WTC11 (cell line): ENCODE results near the gene AAGAB. TPM values are rescaled to one million over a fixed set of nuclear protein-coding genes. Genes with fewer than 3 reads are reported as not detected.

ENCODE experiments used
- ATAC-seq: fragments of 200-7000 bp; cut with Tn5 transposase; 2 replicates; pipeline ENCODE4 v1.10.0; 2021; ENCODE audit warnings: mild to moderate bottlenecking, moderate library complexity
- CTCF ChIA-PET: fragments of 300-600 bp; sonication (Branson Sonifier 250); formaldehyde crosslinking; loops from one replicate; lab custom pipeline; 2021; ENCODE audit warnings: antibody characterized with exemption; lab: Charles Lee
- POLR2A ChIA-PET: fragments of 350-600 bp; sonication (Branson Sonifier 250); formaldehyde crosslinking; loops from one replicate; lab custom pipeline; 2021; ENCODE audit warnings: antibody characterized with exemption; lab: Charles Lee
- DNase-seq: peaks from one replicate; pipeline ENCODE4 v3.0.0; 2021; ENCODE audit warnings: low spot score
- H3K27ac Mint-ChIP-seq: 2 replicates; pipeline ENCODE4 v1.8.0; 2021; ENCODE audit warnings: mixed read lengths
- H3K27me3 Mint-ChIP-seq: 2 replicates; pipeline ENCODE4 v1.8.0; 2021; ENCODE audit warnings: low read depth, mild to moderate bottlenecking, moderate library complexity, mixed read lengths
- H3K36me3 Mint-ChIP-seq: 2 replicates; pipeline ENCODE4 v1.8.0; 2021; ENCODE audit warnings: mixed read lengths
- H3K4me1 Mint-ChIP-seq: 2 replicates; pipeline ENCODE4 v1.8.0; 2022; ENCODE audit warnings: mixed read lengths
- H3K4me3 Mint-ChIP-seq: 2 replicates; pipeline ENCODE4 v1.8.0; 2021; ENCODE audit warnings: mild to moderate bottlenecking, moderate library complexity, mixed read lengths
- H3K9me3 Mint-ChIP-seq: 2 replicates; pipeline ENCODE4 v1.8.0; 2021; ENCODE audit warnings: mixed read lengths
- ATF1 ChIP-seq: sonication (generic); formaldehyde crosslinking; IDR thresholded peaks from 2 replicates; pipeline ENCODE4 v1.8.1; 2023; ENCODE audit warnings: mild to moderate bottlenecking, moderate library complexity, missing genetic modification reagents
- CBFB ChIP-seq: sonication (generic); formaldehyde crosslinking; IDR thresholded peaks from 2 replicates; pipeline ENCODE4 v1.8.1; 2022; ENCODE audit warnings: mild to moderate bottlenecking, low read depth, missing genetic modification reagents
- EMX1 ChIP-seq: fragments of 250-450 bp; sonication (Bioruptor Pico); IDR thresholded peaks from 2 replicates; pipeline ENCODE4 v1.8.0; 2021; ENCODE audit warnings: mild to moderate bottlenecking
- FOXJ3 ChIP-seq: sonication (generic); formaldehyde crosslinking; IDR thresholded peaks from 2 replicates; pipeline ENCODE4 v1.9.0; 2021; ENCODE audit warnings: missing genetic modification reagents, mild to moderate bottlenecking, borderline replicate concordance
- FOXP1 ChIP-seq: sonication (generic); formaldehyde crosslinking; IDR thresholded peaks from 2 replicates; pipeline ENCODE4 v1.8.0; 2022; ENCODE audit warnings: missing genetic modification reagents, mild to moderate bottlenecking, moderate library complexity, borderline replicate concordance
- IRF2 ChIP-seq: sonication (generic); formaldehyde crosslinking; IDR thresholded peaks from 2 replicates; pipeline ENCODE4 v1.8.0; 2022; ENCODE audit warnings: low read depth, missing genetic modification reagents, borderline replicate concordance
- JUN ChIP-seq: sonication (generic); formaldehyde crosslinking; IDR thresholded peaks from 2 replicates; pipeline ENCODE4 v1.8.0; 2023; ENCODE audit warnings: mild to moderate bottlenecking, missing genetic modification reagents
- KAT7 ChIP-seq: sonication (generic); formaldehyde crosslinking; IDR thresholded peaks from 2 replicates; pipeline ENCODE4 v1.8.1; 2023; ENCODE audit warnings: missing genetic modification reagents, mild to moderate bottlenecking, borderline replicate concordance
- NFATC4 ChIP-seq: fragments of 250-450 bp; sonication (Bioruptor Pico); IDR thresholded peaks from 2 replicates; pipeline ENCODE4 v1.9.0; 2021; ENCODE audit warnings: mild to moderate bottlenecking
- NFYB ChIP-seq: sonication (generic); formaldehyde crosslinking; conservative IDR thresholded peaks from 2 replicates; pipeline ENCODE4 v1.8.0; 2022; ENCODE audit warnings: low read depth, missing genetic modification reagents
- NR1H2 ChIP-seq: sonication (generic); formaldehyde crosslinking; IDR thresholded peaks from 2 replicates; pipeline ENCODE4 v1.9.0; 2021; ENCODE audit warnings: mild to moderate bottlenecking, moderate library complexity, missing genetic modification reagents
- RELA ChIP-seq: sonication (generic); formaldehyde crosslinking; IDR thresholded peaks from 2 replicates; pipeline ENCODE4 v1.8.1; 2022; ENCODE audit warnings: missing genetic modification reagents, mild to moderate bottlenecking, borderline replicate concordance
- RORB ChIP-seq: fragments of 250-450 bp; sonication (Bioruptor Pico); IDR thresholded peaks from 2 replicates; pipeline ENCODE4 v1.9.0; 2021; ENCODE audit warnings: mild to moderate bottlenecking
- TEAD4 ChIP-seq: sonication (generic); formaldehyde crosslinking; IDR thresholded peaks from 2 replicates; pipeline ENCODE4 v1.8.0; 2022; ENCODE audit warnings: mild to moderate bottlenecking, missing genetic modification reagents
- total RNA-seq: library from RNA; stranded (reverse); gene quantifications from 3 replicates; pipeline ENCODE4 v1.2.3, GENCODE V29; 2021
- TF ChIP-seq, protein P1 (sequence below): sonication (generic); formaldehyde crosslinking; IDR thresholded peaks from 2 replicates; pipeline ENCODE4 v1.8.0; 2023; ENCODE audit warnings: mild to moderate bottlenecking, missing genetic modification reagents
- TF ChIP-seq, protein P2 (sequence below): sonication (generic); formaldehyde crosslinking; IDR thresholded peaks from 2 replicates; pipeline ENCODE4 v1.8.1; 2022; ENCODE audit warnings: mild to moderate bottlenecking, missing genetic modification reagents, moderate library complexity, borderline replicate concordance
- TF ChIP-seq, protein P3 (sequence below): fragments of 250-450 bp; sonication (Bioruptor Pico); IDR thresholded peaks from 2 replicates; pipeline ENCODE4 v1.9.0; 2021; ENCODE audit warnings: mild to moderate bottlenecking, borderline replicate concordance
- TF ChIP-seq, protein P4 (sequence below): sonication (generic); formaldehyde crosslinking; IDR thresholded peaks from 2 replicates; pipeline ENCODE4 v1.8.0; 2023; ENCODE audit warnings: missing genetic modification reagents
- TF ChIP-seq, protein P5 (sequence below): sonication (generic); formaldehyde crosslinking; IDR thresholded peaks from 2 replicates; pipeline ENCODE4 v1.8.1; 2022; ENCODE audit warnings: mild to moderate bottlenecking, moderate library complexity, missing genetic modification reagents
- TF ChIP-seq, protein P6 (sequence below): sonication (generic); formaldehyde crosslinking; IDR thresholded peaks from 2 replicates; pipeline ENCODE4 v1.8.1; 2022; ENCODE audit warnings: low read depth, mild to moderate bottlenecking, moderate library complexity, missing genetic modification reagents, borderline replicate concordance
- TF ChIP-seq, protein P7 (sequence below): fragments of 250-450 bp; sonication (Bioruptor Pico); IDR thresholded peaks from 2 replicates; pipeline ENCODE4 v1.9.0; 2021; ENCODE audit warnings: mild to moderate bottlenecking
- TF ChIP-seq, protein P8 (sequence below): sonication (generic); formaldehyde crosslinking; conservative IDR thresholded peaks from 2 replicates; pipeline ENCODE4 v1.8.1; 2022; ENCODE audit warnings: mild to moderate bottlenecking, missing genetic modification reagents
- TF ChIP-seq, protein P9 (sequence below): sonication (generic); formaldehyde crosslinking; IDR thresholded peaks from 2 replicates; pipeline ENCODE4 v1.8.1; 2023; ENCODE audit warnings: mild to moderate bottlenecking, missing genetic modification reagents

Gene AAGAB
- total RNA-seq, 1 experiment from 2014 or later: 41.7 TPM

DNA sequence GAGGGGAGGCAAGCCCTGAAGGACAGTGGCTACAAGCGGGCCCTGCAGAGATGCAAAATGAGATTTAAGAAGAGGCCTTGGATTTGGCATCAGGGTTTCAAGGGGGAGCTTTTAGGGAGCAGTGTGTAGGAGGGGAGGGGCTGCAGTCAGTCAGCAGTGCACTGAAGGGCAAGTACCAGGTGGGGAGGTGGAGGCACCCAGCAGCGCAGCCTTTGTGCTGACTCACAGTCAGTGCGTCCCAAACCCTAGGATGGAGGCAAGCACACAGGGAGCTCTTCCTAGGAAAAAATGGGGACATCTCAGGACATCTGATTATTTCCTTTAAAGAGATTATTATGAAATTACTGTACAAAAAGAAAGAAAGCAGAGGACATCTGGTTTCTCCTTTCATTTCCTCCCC is 80.0 kb downstream of the AAGAB start:
- no peak overlapping the region for H3K4me3 Mint-ChIP-seq
- H3K4me1 Mint-ChIP-seq: peaks cover 43% of the 10 kb centered on the region
- DNase-seq: no peak
- TF ChIP-seq RORB (CRISPR knock-in tag): no peak
- TF ChIP-seq, protein P1, sequence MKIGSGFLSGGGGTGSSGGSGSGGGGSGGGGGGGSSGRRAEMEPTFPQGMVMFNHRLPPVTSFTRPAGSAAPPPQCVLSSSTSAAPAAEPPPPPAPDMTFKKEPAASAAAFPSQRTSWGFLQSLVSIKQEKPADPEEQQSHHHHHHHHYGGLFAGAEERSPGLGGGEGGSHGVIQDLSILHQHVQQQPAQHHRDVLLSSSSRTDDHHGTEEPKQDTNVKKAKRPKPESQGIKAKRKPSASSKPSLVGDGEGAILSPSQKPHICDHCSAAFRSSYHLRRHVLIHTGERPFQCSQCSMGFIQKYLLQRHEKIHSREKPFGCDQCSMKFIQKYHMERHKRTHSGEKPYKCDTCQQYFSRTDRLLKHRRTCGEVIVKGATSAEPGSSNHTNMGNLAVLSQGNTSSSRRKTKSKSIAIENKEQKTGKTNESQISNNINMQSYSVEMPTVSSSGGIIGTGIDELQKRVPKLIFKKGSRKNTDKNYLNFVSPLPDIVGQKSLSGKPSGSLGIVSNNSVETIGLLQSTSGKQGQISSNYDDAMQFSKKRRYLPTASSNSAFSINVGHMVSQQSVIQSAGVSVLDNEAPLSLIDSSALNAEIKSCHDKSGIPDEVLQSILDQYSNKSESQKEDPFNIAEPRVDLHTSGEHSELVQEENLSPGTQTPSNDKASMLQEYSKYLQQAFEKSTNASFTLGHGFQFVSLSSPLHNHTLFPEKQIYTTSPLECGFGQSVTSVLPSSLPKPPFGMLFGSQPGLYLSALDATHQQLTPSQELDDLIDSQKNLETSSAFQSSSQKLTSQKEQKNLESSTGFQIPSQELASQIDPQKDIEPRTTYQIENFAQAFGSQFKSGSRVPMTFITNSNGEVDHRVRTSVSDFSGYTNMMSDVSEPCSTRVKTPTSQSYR (CRISPR knock-in tag): no peak
- TF ChIP-seq EMX1: no peak
- TF ChIP-seq, protein P2, sequence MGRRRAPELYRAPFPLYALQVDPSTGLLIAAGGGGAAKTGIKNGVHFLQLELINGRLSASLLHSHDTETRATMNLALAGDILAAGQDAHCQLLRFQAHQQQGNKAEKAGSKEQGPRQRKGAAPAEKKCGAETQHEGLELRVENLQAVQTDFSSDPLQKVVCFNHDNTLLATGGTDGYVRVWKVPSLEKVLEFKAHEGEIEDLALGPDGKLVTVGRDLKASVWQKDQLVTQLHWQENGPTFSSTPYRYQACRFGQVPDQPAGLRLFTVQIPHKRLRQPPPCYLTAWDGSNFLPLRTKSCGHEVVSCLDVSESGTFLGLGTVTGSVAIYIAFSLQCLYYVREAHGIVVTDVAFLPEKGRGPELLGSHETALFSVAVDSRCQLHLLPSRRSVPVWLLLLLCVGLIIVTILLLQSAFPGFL: no peak
- no peak for TF ChIP-seq RELA
- TF ChIP-seq ATF1 (CRISPR knock-in tag): no peak
- no peak for TF ChIP-seq FOXP1 (CRISPR knock-in tag)
- TF ChIP-seq KAT7 (CRISPR knock-in tag): no peak
- TF ChIP-seq, protein P3, sequence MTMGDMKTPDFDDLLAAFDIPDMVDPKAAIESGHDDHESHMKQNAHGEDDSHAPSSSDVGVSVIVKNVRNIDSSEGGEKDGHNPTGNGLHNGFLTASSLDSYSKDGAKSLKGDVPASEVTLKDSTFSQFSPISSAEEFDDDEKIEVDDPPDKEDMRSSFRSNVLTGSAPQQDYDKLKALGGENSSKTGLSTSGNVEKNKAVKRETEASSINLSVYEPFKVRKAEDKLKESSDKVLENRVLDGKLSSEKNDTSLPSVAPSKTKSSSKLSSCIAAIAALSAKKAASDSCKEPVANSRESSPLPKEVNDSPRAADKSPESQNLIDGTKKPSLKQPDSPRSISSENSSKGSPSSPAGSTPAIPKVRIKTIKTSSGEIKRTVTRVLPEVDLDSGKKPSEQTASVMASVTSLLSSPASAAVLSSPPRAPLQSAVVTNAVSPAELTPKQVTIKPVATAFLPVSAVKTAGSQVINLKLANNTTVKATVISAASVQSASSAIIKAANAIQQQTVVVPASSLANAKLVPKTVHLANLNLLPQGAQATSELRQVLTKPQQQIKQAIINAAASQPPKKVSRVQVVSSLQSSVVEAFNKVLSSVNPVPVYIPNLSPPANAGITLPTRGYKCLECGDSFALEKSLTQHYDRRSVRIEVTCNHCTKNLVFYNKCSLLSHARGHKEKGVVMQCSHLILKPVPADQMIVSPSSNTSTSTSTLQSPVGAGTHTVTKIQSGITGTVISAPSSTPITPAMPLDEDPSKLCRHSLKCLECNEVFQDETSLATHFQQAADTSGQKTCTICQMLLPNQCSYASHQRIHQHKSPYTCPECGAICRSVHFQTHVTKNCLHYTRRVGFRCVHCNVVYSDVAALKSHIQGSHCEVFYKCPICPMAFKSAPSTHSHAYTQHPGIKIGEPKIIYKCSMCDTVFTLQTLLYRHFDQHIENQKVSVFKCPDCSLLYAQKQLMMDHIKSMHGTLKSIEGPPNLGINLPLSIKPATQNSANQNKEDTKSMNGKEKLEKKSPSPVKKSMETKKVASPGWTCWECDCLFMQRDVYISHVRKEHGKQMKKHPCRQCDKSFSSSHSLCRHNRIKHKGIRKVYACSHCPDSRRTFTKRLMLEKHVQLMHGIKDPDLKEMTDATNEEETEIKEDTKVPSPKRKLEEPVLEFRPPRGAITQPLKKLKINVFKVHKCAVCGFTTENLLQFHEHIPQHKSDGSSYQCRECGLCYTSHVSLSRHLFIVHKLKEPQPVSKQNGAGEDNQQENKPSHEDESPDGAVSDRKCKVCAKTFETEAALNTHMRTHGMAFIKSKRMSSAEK (CRISPR knock-in tag): no peak
- TF ChIP-seq CBFB (CRISPR knock-in tag): no peak
- TF ChIP-seq, protein P4, sequence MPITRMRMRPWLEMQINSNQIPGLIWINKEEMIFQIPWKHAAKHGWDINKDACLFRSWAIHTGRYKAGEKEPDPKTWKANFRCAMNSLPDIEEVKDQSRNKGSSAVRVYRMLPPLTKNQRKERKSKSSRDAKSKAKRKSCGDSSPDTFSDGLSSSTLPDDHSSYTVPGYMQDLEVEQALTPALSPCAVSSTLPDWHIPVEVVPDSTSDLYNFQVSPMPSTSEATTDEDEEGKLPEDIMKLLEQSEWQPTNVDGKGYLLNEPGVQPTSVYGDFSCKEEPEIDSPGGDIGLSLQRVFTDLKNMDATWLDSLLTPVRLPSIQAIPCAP (CRISPR knock-in tag): no peak
- TF ChIP-seq, protein P5, sequence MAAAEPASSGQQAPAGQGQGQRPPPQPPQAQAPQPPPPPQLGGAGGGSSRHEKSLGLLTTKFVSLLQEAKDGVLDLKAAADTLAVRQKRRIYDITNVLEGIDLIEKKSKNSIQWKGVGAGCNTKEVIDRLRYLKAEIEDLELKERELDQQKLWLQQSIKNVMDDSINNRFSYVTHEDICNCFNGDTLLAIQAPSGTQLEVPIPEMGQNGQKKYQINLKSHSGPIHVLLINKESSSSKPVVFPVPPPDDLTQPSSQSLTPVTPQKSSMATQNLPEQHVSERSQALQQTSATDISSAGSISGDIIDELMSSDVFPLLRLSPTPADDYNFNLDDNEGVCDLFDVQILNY (CRISPR knock-in tag): no peak
- no peak for TF ChIP-seq JUN (CRISPR knock-in tag)
- peaks cover 7% of the 10 kb centered on the region; the same call in 1 of the 2 replicates for H3K36me3 Mint-ChIP-seq
- H3K27ac Mint-ChIP-seq: no peak overlapping the region
- no peaks in the 10 kb centered on the region for H3K9me3 Mint-ChIP-seq
- ChIA-PET CTCF (interaction anchor here (0.6 to 1.5 kb wide), 2 partner anchors 228 to 665 kb away, joined by 4 read pairs; partner anchors contain the start of gene RNU6-1), POLR2A (no interaction called here)
- no peaks in the 10 kb centered on the region for H3K27me3 Mint-ChIP-seq
- ATAC-seq: no peak

DNA sequence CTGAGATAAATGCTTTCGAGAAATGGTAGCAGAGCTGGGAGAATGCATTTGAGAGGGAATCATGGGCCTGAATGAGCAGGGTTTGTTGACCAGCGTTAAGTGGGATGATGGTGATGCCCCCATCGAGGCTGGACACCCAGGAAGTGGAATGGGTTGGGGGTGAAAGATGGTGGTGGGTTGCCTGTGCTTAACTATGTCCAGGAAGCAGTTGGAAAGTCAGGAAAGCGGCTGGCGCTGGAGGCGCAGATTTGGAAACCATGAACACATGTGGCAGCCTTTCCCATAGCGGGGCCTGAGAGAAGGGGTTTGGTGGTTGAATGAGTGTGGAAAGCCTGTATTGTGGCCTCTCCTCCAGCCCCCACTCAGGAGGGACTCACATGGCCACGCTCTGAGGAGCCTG is 80.7 kb downstream of the AAGAB start:
- H3K4me3 Mint-ChIP-seq: no peak overlapping the region
- no peak for DNase-seq
- H3K36me3 Mint-ChIP-seq: peaks cover 7% of the 10 kb centered on the region; the same call in 1 of the 2 replicates
- no peaks in the 10 kb centered on the region for H3K9me3 Mint-ChIP-seq
- peaks cover 43% of the 10 kb centered on the region for H3K4me1 Mint-ChIP-seq
- peak overlapping the region; percentile 54 for H3K27ac Mint-ChIP-seq
- POLR2A ChIA-PET: no interaction called here
- ATAC-seq: no peak
- H3K27me3 Mint-ChIP-seq: no peaks in the 10 kb centered on the region
- CTCF ChIA-PET: interaction anchor here (1.5 kb wide), 1 partner anchor 227 kb away, joined by 4 read pairs; no protein-coding TSS in a partner anchor
- TF ChIP-seq TEAD4 (CRISPR knock-in tag): no peak
- TF ChIP-seq NFYB (CRISPR knock-in tag): no peak
- no peak for TF ChIP-seq NFATC4 (CRISPR knock-in tag)
- no peak for TF ChIP-seq IRF2 (CRISPR knock-in tag)
- TF ChIP-seq, protein P6, sequence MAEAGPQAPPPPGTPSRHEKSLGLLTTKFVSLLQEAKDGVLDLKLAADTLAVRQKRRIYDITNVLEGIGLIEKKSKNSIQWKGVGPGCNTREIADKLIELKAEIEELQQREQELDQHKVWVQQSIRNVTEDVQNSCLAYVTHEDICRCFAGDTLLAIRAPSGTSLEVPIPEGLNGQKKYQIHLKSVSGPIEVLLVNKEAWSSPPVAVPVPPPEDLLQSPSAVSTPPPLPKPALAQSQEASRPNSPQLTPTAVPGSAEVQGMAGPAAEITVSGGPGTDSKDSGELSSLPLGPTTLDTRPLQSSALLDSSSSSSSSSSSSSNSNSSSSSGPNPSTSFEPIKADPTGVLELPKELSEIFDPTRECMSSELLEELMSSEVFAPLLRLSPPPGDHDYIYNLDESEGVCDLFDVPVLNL (CRISPR knock-in tag): no peak
- TF ChIP-seq NR1H2 (CRISPR knock-in tag): no peak
- no peak for TF ChIP-seq EMX1
- TF ChIP-seq, protein P7, sequence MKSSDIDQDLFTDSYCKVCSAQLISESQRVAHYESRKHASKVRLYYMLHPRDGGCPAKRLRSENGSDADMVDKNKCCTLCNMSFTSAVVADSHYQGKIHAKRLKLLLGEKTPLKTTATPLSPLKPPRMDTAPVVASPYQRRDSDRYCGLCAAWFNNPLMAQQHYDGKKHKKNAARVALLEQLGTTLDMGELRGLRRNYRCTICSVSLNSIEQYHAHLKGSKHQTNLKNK (CRISPR knock-in tag): no peak
- TF ChIP-seq, protein P8, sequence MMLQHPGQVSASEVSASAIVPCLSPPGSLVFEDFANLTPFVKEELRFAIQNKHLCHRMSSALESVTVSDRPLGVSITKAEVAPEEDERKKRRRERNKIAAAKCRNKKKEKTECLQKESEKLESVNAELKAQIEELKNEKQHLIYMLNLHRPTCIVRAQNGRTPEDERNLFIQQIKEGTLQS (CRISPR knock-in tag): no peak
- no peak for TF ChIP-seq FOXJ3 (CRISPR knock-in tag)
- TF ChIP-seq, protein P9, sequence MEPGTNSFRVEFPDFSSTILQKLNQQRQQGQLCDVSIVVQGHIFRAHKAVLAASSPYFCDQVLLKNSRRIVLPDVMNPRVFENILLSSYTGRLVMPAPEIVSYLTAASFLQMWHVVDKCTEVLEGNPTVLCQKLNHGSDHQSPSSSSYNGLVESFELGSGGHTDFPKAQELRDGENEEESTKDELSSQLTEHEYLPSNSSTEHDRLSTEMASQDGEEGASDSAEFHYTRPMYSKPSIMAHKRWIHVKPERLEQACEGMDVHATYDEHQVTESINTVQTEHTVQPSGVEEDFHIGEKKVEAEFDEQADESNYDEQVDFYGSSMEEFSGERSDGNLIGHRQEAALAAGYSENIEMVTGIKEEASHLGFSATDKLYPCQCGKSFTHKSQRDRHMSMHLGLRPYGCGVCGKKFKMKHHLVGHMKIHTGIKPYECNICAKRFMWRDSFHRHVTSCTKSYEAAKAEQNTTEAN (CRISPR knock-in tag): no peak
